ENCODE data around the gene UGT3A1.

DNA sequence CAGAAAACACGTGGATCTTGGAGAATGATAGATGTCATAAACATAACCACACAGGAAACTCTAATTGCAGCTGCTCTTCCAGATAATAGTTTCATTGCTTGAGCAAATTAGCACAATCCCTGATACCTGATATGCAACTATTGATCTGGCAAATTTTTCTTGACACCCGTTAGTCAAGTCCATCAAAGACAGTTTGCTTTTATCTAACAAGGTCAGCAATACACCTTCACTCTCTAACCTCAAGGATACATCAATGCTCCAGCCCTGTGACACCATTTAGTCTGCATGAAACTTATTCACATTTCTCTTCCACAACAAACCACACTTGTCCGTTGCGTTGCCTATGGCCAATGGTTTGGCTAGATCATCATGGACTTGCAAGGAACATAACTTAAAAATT lies 16.6 kb downstream of the UGT3A1 start:
- TF ChIP-seq, protein P1, sequence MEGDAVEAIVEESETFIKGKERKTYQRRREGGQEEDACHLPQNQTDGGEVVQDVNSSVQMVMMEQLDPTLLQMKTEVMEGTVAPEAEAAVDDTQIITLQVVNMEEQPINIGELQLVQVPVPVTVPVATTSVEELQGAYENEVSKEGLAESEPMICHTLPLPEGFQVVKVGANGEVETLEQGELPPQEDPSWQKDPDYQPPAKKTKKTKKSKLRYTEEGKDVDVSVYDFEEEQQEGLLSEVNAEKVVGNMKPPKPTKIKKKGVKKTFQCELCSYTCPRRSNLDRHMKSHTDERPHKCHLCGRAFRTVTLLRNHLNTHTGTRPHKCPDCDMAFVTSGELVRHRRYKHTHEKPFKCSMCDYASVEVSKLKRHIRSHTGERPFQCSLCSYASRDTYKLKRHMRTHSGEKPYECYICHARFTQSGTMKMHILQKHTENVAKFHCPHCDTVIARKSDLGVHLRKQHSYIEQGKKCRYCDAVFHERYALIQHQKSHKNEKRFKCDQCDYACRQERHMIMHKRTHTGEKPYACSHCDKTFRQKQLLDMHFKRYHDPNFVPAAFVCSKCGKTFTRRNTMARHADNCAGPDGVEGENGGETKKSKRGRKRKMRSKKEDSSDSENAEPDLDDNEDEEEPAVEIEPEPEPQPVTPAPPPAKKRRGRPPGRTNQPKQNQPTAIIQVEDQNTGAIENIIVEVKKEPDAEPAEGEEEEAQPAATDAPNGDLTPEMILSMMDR (IDR thresholded peaks at IDR 0.05) = no peak
- TF ChIP-seq POLR2A (IDR thresholded peaks at IDR 0.05) = no peak
